HFF-Myc (cell line): ENCODE measurements around the gene PLOD1.

Experiments
- DNase-seq: peaks from one replicate; pipeline ENCODE4 v3.0.0-alpha.2; 2011; ENCODE audit warnings: low read depth; ENCODE audit errors: extremely low read depth
- H3K4me3 ChIP-seq: replicated peaks from 2 replicates; pipeline ENCODE4 v1.5.1; 2011; ENCODE audit warnings: low read depth, mild to moderate bottlenecking, control low read depth, low read length
- TF ChIP-seq, protein P1 (sequence below): IDR thresholded peaks from 2 replicates; pipeline ENCODE4 v1.5.1; 2012; ENCODE audit warnings: mild to moderate bottlenecking, low read depth, low read length, control low read depth; ENCODE audit errors: missing control alignments

The PLOD1 gene

DNA sequence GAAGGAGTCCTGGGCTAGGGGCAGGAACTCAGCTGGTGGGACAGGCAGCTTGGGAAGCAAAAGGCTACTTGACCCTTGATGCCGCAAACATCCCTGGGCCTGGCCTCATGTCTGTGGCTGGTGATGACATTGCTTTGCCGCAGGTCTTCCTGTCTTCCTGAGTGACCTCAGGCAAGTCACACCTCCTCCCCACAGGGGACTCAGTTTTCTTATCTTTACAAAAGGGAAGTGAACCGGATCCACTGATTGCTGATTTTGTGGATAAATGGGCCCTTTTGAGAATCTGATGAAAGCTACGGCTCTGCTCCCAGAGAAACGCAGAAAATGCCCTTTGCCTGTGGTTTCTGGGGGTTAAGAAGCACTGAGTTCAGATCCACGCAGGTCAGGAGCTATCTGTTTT is 20.7 kb downstream of the PLOD1 start:
- TF ChIP-seq, protein P1, sequence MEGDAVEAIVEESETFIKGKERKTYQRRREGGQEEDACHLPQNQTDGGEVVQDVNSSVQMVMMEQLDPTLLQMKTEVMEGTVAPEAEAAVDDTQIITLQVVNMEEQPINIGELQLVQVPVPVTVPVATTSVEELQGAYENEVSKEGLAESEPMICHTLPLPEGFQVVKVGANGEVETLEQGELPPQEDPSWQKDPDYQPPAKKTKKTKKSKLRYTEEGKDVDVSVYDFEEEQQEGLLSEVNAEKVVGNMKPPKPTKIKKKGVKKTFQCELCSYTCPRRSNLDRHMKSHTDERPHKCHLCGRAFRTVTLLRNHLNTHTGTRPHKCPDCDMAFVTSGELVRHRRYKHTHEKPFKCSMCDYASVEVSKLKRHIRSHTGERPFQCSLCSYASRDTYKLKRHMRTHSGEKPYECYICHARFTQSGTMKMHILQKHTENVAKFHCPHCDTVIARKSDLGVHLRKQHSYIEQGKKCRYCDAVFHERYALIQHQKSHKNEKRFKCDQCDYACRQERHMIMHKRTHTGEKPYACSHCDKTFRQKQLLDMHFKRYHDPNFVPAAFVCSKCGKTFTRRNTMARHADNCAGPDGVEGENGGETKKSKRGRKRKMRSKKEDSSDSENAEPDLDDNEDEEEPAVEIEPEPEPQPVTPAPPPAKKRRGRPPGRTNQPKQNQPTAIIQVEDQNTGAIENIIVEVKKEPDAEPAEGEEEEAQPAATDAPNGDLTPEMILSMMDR: no peak
- no peak for DNase-seq
- no peak overlapping the region for H3K4me3 ChIP-seq

DNA sequence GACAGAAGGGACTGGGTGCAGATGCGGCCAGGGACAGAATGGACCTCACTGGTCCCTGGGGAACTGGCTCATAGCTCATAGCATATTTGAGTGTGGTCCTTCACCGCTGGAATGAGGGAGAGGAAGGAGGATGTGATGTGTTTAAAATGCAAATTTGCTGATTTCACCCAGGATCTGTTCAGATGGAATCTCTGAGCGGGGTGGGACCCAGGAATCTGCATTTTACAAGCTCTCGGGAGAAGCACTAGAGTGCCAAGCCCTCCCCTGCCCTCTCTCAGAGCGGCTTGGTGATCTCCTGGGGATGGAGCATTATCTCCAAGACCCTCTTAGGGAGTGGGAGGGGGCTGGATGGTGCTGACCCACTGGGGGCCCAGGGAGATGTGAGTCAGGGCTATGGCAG is 22.9 kb downstream of the PLOD1 start:
- no peak overlapping the region for H3K4me3 ChIP-seq
- DNase-seq: no peak
- TF ChIP-seq, protein P1: no peak

DNA sequence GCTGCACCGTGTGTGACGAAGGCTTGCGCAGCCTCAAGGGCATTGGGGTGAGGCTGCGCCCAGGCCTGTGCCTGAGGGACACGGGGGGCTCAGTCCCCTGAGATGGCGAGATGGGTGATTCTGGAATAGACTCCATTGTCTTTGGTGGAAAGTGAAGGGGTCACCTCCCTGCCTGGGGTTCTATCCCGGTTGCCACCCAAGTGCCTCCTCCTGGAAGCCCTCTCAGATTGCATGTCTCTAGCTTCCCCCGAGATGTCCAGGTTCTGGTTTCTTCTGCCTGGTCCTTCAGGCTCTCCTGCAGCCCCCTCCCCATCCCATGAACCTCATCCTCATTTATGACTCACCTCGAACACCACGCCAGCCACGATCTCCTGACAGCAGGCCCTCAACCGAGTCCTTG is 23.4 kb downstream of the PLOD1 start:
- DNase-seq: no peak
- no peak overlapping the region for H3K4me3 ChIP-seq
- TF ChIP-seq, protein P1: no peak

DNA sequence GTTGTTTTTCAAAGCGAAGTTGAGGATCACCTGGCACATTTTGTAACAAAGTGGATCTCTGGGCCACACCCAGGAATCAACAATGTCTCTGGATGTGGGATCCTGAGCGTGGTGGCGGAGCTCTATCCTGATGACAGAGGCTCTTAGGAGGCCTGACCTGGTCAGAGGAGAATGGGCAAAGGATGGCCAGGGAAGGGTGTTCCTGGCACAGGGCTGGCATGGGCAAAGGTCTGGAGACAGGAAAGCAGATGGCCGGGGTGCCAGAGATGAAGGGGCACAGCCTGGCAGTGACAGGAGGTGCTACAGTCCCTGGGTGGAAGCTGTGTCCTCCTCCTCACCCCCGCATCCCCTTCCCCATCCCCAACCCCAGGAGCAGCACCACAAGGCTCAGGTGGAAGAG is 25.8 kb downstream of the PLOD1 start:
- no peak overlapping the region for H3K4me3 ChIP-seq
- no peak for DNase-seq
- TF ChIP-seq, protein P1: no peak

DNA sequence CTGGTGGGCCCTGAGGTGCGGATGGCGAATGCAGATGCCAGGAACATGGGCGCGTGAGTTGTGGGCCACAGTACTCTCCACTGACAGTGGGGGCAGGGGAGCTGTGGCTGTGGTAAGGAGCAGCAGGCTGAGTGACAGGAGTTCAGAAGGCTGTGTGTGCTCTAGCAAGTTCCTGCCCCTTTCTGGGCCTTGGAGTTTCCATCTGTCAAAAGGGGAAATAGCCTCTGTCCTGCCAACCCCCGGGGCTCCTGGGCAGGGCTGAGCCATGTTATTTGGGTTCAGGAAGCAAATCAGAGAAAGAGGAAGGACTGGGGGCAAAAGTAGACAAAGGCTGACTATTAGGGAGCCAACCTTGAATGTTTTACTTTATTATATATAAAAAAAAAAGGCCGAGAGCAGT is 26.2 kb downstream of the PLOD1 start:
- no peak for DNase-seq
- H3K4me3 ChIP-seq: no peak overlapping the region
- TF ChIP-seq, protein P1: no peak

DNA sequence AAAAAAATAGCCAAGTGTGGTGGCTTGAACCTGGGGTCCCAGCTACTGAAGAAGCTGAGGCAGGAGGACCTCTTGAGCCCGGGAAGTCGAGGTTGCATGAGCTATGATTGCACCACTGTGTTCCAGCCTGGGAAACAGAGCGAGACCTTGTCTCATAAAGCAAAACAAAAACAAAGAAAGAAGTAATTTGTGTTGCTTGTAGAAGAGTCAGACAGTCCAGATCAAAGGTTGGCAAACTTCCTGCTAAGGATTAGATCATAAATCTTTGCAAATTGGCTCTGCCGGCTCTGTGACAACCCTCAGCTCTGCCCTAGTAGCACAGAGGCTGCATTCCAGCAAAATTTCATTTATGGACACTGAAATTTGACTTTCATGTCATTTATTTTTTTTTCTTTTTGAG is 26.7 kb downstream of the PLOD1 start:
- TF ChIP-seq, protein P1: no peak

DNA sequence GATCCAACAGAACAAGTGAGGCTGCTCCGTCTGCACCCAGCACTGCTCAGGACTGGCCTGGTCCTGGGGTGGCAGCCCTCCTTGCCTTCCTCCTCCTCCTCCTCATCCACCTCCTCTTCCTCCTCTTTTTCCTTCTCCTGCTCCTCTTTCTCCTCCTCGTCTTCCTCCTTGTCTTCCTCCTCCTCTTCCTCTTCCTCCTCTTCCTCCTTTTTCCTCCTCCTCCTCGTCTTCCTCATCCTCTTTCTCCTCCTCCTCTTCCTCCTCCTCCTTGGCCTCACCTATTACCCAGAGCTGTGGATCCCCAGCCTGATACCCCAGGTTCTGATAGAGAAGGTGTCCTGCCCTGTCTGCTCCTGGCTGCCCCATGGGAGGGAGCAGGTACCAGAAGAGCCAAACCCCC is 29.1 kb downstream of the PLOD1 start:
- TF ChIP-seq, protein P1: no peak
- DNase-seq: no peak
- H3K4me3 ChIP-seq: no peak overlapping the region

More for the DNA sequence above, 26.7 kb downstream of the PLOD1 start:
- DNase-seq: no peak
- H3K4me3 ChIP-seq: no peak overlapping the region
